WTC11 (cell line): ENCODE data around the gene POLR3G. TPM values are rescaled to one million over a fixed set of nuclear protein-coding genes. Genes with fewer than 3 reads are reported as not detected.

ENCODE experiments used
- ATAC-seq: fragments of 200-7000 bp; cut with Tn5 transposase; 2 replicates; pipeline ENCODE4 v1.10.0; 2021; ENCODE audit warnings: mild to moderate bottlenecking, moderate library complexity
- CTCF ChIA-PET: fragments of 300-600 bp; sonication (Branson Sonifier 250); formaldehyde crosslinking; loops from one replicate; lab custom pipeline; 2021; ENCODE audit warnings: antibody characterized with exemption; lab: Charles Lee
- POLR2A ChIA-PET: fragments of 350-600 bp; sonication (Branson Sonifier 250); formaldehyde crosslinking; loops from one replicate; lab custom pipeline; 2021; ENCODE audit warnings: antibody characterized with exemption; lab: Charles Lee
- DNase-seq: peaks from one replicate; pipeline ENCODE4 v3.0.0; 2021; ENCODE audit warnings: low spot score
- H3K27ac Mint-ChIP-seq: 2 replicates; pipeline ENCODE4 v1.8.0; 2021; ENCODE audit warnings: mixed read lengths
- H3K27me3 Mint-ChIP-seq: 2 replicates; pipeline ENCODE4 v1.8.0; 2021; ENCODE audit warnings: low read depth, mild to moderate bottlenecking, moderate library complexity, mixed read lengths
- H3K36me3 Mint-ChIP-seq: 2 replicates; pipeline ENCODE4 v1.8.0; 2021; ENCODE audit warnings: mixed read lengths
- H3K4me1 Mint-ChIP-seq: 2 replicates; pipeline ENCODE4 v1.8.0; 2022; ENCODE audit warnings: mixed read lengths
- H3K4me3 Mint-ChIP-seq: 2 replicates; pipeline ENCODE4 v1.8.0; 2021; ENCODE audit warnings: mild to moderate bottlenecking, moderate library complexity, mixed read lengths
- H3K9me3 Mint-ChIP-seq: 2 replicates; pipeline ENCODE4 v1.8.0; 2021; ENCODE audit warnings: mixed read lengths
- AR ChIP-seq: fragments of 250-450 bp; sonication (Bioruptor Pico); IDR thresholded peaks from 2 replicates; pipeline ENCODE4 v1.9.0; 2021; ENCODE audit warnings: mild to moderate bottlenecking
- ARID4B ChIP-seq: sonication (generic); formaldehyde crosslinking; IDR thresholded peaks from 2 replicates; pipeline ENCODE4 v1.8.0; 2023; ENCODE audit warnings: missing genetic modification reagents, mild to moderate bottlenecking, borderline replicate concordance
- CREB1 ChIP-seq: sonication (generic); formaldehyde crosslinking; IDR thresholded peaks from 2 replicates; pipeline ENCODE4 v1.8.0; 2023; ENCODE audit warnings: mild to moderate bottlenecking, missing genetic modification reagents
- CTCF ChIP-seq: fragments of 200-600 bp; IDR thresholded peaks from 2 replicates; pipeline ENCODE4 v1.8.0; 2022; ENCODE audit warnings: antibody characterized with exemption
- HMGXB4 ChIP-seq: sonication (generic); formaldehyde crosslinking; IDR thresholded peaks from 2 replicates; pipeline ENCODE4 v1.8.1; 2023; ENCODE audit warnings: mild to moderate bottlenecking, moderate library complexity, missing genetic modification reagents
- JAZF1 ChIP-seq: fragments of 250-450 bp; sonication (Bioruptor Pico); IDR thresholded peaks from 2 replicates; pipeline ENCODE4 v1.9.0; 2021; ENCODE audit warnings: moderate library complexity, mild to moderate bottlenecking, inconsistent platforms
- MXD4 ChIP-seq: fragments of 250-450 bp; sonication (Bioruptor Pico); IDR thresholded peaks from 2 replicates; pipeline ENCODE4 v1.8.0; 2021; ENCODE audit warnings: mild to moderate bottlenecking, moderate library complexity, borderline replicate concordance
- NR1H2 ChIP-seq: sonication (generic); formaldehyde crosslinking; IDR thresholded peaks from 2 replicates; pipeline ENCODE4 v1.9.0; 2021; ENCODE audit warnings: mild to moderate bottlenecking, moderate library complexity, missing genetic modification reagents
- SOX15 ChIP-seq: fragments of 250-450 bp; sonication (Bioruptor Pico); IDR thresholded peaks from 2 replicates; pipeline ENCODE4 v1.9.0; 2021; ENCODE audit warnings: mild to moderate bottlenecking
- TCF7 ChIP-seq: sonication (generic); formaldehyde crosslinking; IDR thresholded peaks from 2 replicates; pipeline ENCODE4 v1.8.0; 2022; ENCODE audit warnings: mild to moderate bottlenecking, low read depth, missing genetic modification reagents, moderate library complexity
- TEAD4 ChIP-seq: sonication (generic); formaldehyde crosslinking; IDR thresholded peaks from 2 replicates; pipeline ENCODE4 v1.8.0; 2022; ENCODE audit warnings: mild to moderate bottlenecking, missing genetic modification reagents
- ZBTB21 ChIP-seq: sonication (generic); formaldehyde crosslinking; IDR thresholded peaks from 2 replicates; pipeline ENCODE4 v1.8.1; 2023; ENCODE audit warnings: mild to moderate bottlenecking, missing genetic modification reagents, borderline replicate concordance
- ZNF121 ChIP-seq: sonication (generic); formaldehyde crosslinking; IDR thresholded peaks from 2 replicates; pipeline ENCODE4 v1.8.0; 2023; ENCODE audit warnings: missing genetic modification reagents
- ZNF263 ChIP-seq: sonication (generic); formaldehyde crosslinking; IDR thresholded peaks from 2 replicates; pipeline ENCODE4 v1.8.1; 2022; ENCODE audit warnings: low read depth, mild to moderate bottlenecking, moderate library complexity, missing genetic modification reagents
- ZNF281 ChIP-seq: sonication (generic); formaldehyde crosslinking; IDR thresholded peaks from 2 replicates; pipeline ENCODE4 v1.8.0; 2023; ENCODE audit warnings: mild to moderate bottlenecking, missing genetic modification reagents
- ZNF416 ChIP-seq: fragments of 250-450 bp; sonication (Bioruptor Pico); IDR thresholded peaks from 2 replicates; pipeline ENCODE4 v1.9.0; 2021; ENCODE audit warnings: mild to moderate bottlenecking, inconsistent platforms
- total RNA-seq: library from RNA; stranded (reverse); gene quantifications from 3 replicates; pipeline ENCODE4 v1.2.3, GENCODE V29; 2021

The POLR3G gene
- total RNA-seq, 1 experiment from 2014 or later, result 95.4 TPM

GRCh38 chr5:90558344-90559192 lies 83.9 kb downstream of the POLR3G start, which contains the start of gene ADGRV1 (continued):
- TF ChIP-seq HMGXB4 (peak; percentile 91), ZNF263 (0 out of 2 replicates have a peak, but pooled peaks have one; percentile 32), ZNF121 (CRISPR knock-in tag) (no peak; the same call in 1 of the 2 replicates), ZNF416 (CRISPR knock-in tag) (peak; percentile 84; the same call in 1 of the 2 replicates), TEAD4 (CRISPR knock-in tag) (no peak; the same call in 1 of the 2 replicates), SOX15 (CRISPR knock-in tag) (no peak), MXD4 (CRISPR knock-in tag) (no peak)

GRCh38 chr5:90560771-90561170 lies 86.1 kb downstream of the POLR3G start:
- no peaks in the 10 kb centered on the region for H3K36me3 Mint-ChIP-seq
- no peaks in the 10 kb centered on the region for H3K9me3 Mint-ChIP-seq
- H3K4me1 Mint-ChIP-seq, result peaks cover 72% of the 10 kb centered on the region
- H3K27ac Mint-ChIP-seq, result no peak overlapping the region
- no peaks in the 10 kb centered on the region for H3K27me3 Mint-ChIP-seq
- peak overlapping the region; percentile 92 for H3K4me3 Mint-ChIP-seq
- TF ChIP-seq CTCF (no peak), ZBTB21 (CRISPR knock-in tag) (no peak), ZNF281 (no peak), TCF7 (CRISPR knock-in tag) (no peak), NR1H2 (CRISPR knock-in tag) (no peak), AR (CRISPR knock-in tag) (no peak), HMGXB4 (no peak), ARID4B (CRISPR knock-in tag) (no peak), JAZF1 (CRISPR knock-in tag) (no peak), CREB1 (CRISPR knock-in tag) (no peak)
- TF ChIP-seq, all 79 proteins: peak for 0
- no peak for ATAC-seq
- ChIA-PET CTCF (no interaction called here), POLR2A (no interaction called here)
- DNase-seq, result no peak
